AG04449 (cell line): ENCODE results near the gene CLIC5.

Source experiments
- CTCF ChIA-PET: fragments of 350-600 bp; formaldehyde crosslinking; extraction: SDS; loops from one replicate; lab custom pipeline; 2021; ENCODE audit warnings: antibody characterized with exemption; lab: Yijun Ruan, JAX
- POLR2A ChIA-PET: fragments of 400-600, 350-600 bp; formaldehyde crosslinking; extraction: SDS; loops from one replicate; lab custom pipeline; 2020; ENCODE audit warnings: antibody characterized with exemption, inconsistent platforms; lab: Yijun Ruan, JAX
- DNase-seq: peaks from one replicate; pipeline ENCODE4 v3.0.0-alpha.2; 2010; ENCODE audit warnings: low read depth, low spot score
- H3K4me3 ChIP-seq: 2 replicates; pipeline ENCODE4 v1.5.1; 2011; ENCODE audit warnings: low read depth, mild to moderate bottlenecking, control low read depth, low read length
- CTCF ChIP-seq: IDR thresholded peaks from one replicate; pipeline ENCODE4 v1.5.1; 2011; ENCODE audit warnings: mild to moderate bottlenecking, moderate library complexity, low read length, control low read depth, inconsistent platforms; ENCODE audit not compliant: insufficient read depth; ENCODE audit errors: missing control alignments

CLIC5 gene

GRCh38 chr6:45966797-45967196 lies 48.9 kb downstream of the CLIC5 start:
- ChIA-PET CTCF (interaction anchor here (3.5 kb wide), 1 partner anchor 21 kb away, joined by 16 read pairs; no protein-coding TSS in a partner anchor), POLR2A (no interaction called here)
- H3K4me3 ChIP-seq: no peak overlapping the region
- TF ChIP-seq CTCF: no peak
- DNase-seq: no peak

GRCh38 chr6:45966340-45966739 lies 49.3 kb downstream of the CLIC5 start:
- ChIA-PET POLR2A (interaction anchor here (0.6 kb wide), 1 partner anchor 27 kb away, joined by 8 read pairs; no protein-coding TSS in a partner anchor), CTCF (interaction anchor here (1.2 to 3.5 kb wide), 2 partner anchors 18 to 21 kb away, joined by 3 to 16 read pairs; no protein-coding TSS in a partner anchor)
- TF ChIP-seq CTCF: no peak
- no peak overlapping the region for H3K4me3 ChIP-seq
- DNase-seq: no peak

GRCh38 chr6:45965792-45966191 lies 49.9 kb downstream of the CLIC5 start:
- no peak for DNase-seq
- ChIA-PET CTCF (interaction anchor here (0.9 to 3.5 kb wide), 3 partner anchors 17 to 33 kb away, joined by 3 to 16 read pairs (median 3); no protein-coding TSS in a partner anchor), POLR2A (interaction anchor here (0.6 kb wide), 1 partner anchor 26 kb away, joined by 8 read pairs; no protein-coding TSS in a partner anchor)
- no peak for TF ChIP-seq CTCF
- H3K4me3 ChIP-seq: no peak overlapping the region

- ChIA-PET CTCF (interaction anchor here (0.5 to 3.5 kb wide), 3 partner anchors 19 to 39 kb away, joined by 3 to 16 read pairs (median 3); no protein-coding TSS in a partner anchor), POLR2A (no interaction called here)
- no peak for DNase-seq
- no peak overlapping the region for H3K4me3 ChIP-seq
- TF ChIP-seq CTCF: no peak
Measured at GRCh38 chr6:45965007-45965406, 50.7 kb downstream of the CLIC5 start.

- TF ChIP-seq CTCF: no peak
- ChIA-PET CTCF (interaction anchor here (3.5 kb wide), 1 partner anchor 19 kb away, joined by 16 read pairs; no protein-coding TSS in a partner anchor), POLR2A (no interaction called here)
- DNase-seq: no peak
- H3K4me3 ChIP-seq: no peak overlapping the region
Measured at GRCh38 chr6:45964300-45964699, 51.4 kb downstream of the CLIC5 start.

- H3K4me3 ChIP-seq: no peak overlapping the region
- TF ChIP-seq CTCF: no peak
- DNase-seq: no peak
- POLR2A ChIA-PET: no interaction called here
- CTCF ChIA-PET: interaction anchor here (3.5 kb wide), 1 partner anchor 18 kb away, joined by 16 read pairs; no protein-coding TSS in a partner anchor
Measured at GRCh38 chr6:45963896-45964295, 51.8 kb downstream of the CLIC5 start.
